ENCODE measurements around the gene DDX24. TPM values are rescaled to one million over a fixed set of nuclear protein-coding genes. Genes with fewer than 3 reads are reported as not detected.

DDX24 gene
- total RNA-seq, 1 experiment from 2014 or later, result 187 TPM

DNA sequence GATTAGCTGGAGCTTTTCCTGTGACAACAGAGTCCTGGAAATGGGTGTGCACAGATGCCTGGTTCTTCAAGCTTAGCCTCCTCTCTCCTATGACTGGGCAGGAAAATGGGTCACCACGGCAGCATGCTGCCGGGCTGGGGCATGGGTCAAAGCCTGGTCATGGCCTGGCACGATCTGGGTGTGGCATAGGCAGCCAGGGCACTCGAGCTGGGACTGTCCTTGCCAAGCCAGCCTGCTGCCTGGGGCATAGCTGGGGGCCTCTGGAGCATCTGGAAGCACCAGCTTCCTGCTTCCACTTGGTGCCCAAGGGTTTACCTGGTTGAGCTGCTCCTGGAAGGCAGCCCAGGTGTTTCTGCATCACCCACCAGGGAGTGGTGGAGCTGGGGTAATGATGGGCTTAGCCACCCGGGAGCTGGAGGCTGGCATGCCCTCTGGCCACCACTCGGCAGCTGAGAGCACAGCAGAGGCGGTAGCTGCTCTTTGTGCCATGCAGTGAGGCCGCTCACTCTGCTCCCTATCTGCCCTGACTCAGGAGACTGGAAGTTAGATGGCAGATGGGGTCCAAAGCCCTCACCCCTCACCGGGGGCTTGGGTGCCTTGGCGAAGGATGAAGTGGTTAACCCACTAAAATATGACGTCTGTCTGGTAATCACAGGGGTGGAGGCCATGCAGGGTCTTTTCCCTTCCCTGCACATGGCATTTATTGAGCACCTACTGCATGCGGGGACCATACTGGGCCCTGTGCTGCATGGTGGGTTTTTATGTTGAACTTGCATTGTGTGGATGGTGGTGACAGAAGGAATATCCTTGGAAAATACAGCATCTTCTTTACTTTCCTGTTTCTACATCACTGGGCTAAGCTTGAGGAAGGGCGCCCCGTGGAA, 53.2 kb downstream of the DDX24 start:
- no peak overlapping the region for H3K27ac ChIP-seq
- no peak for DNase-seq
- no peak overlapping the region for H3K4me3 ChIP-seq
- H3K27me3 ChIP-seq, result peaks cover 5% of the 10 kb centered on the region; the same call in 1 of the 2 replicates
- H3K9me3 ChIP-seq (replicated peaks), result no peaks in the 10 kb centered on the region
- no peaks in the 10 kb centered on the region for H3K36me3 ChIP-seq
- no peaks in the 10 kb centered on the region for H3K4me1 ChIP-seq

DNA sequence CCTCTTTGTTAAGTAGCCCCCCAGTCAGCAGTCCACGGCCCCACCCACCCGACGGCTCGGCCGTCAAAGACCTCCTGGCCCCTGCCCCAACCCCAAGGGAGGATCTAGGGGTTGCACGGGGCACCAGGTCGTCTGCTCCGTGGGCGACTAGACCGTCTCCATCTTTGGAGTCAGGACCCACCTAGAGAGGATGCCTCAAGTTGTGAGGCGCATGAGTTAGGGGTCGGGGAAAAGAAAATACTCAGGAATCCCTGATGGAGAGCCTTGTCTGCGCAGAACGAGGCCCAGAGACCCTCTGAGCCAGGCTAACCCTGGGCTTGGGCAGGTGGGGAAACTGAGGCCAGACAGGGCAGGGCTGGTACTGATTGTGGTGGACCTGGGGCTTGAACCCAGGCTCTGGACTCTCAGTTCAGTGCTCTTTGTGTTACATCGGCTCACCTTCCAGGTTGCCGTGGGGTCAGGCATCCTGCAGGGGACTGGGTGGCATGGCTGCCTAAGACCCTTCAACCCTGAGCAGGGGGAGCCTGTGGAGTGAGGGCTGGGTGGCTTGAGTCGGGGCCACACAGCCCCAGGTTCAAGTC, 54.0 kb downstream of the DDX24 start:
- H3K27me3 ChIP-seq, result peaks cover 5% of the 10 kb centered on the region; the same call in 1 of the 2 replicates
- peak overlapping the region; percentile 51 for H3K4me3 ChIP-seq
- no peak for DNase-seq
- H3K27ac ChIP-seq, result no peak overlapping the region
- H3K4me1 ChIP-seq, result no peaks in the 10 kb centered on the region
- no peaks in the 10 kb centered on the region for H3K36me3 ChIP-seq
- H3K9me3 ChIP-seq (replicated peaks), result no peaks in the 10 kb centered on the region

GRCh38 chr14:94026173-94026888, 54.7 kb downstream of the DDX24 start, which contains the start of gene OTUB2:
OTUB2 (plus strand) TSS chr14:94026340; CDS start chr14:94026538, 198 bp downstream.
- H3K9me3 ChIP-seq (replicated peaks), result no peaks in the 10 kb centered on the region
- peaks cover 5% of the 10 kb centered on the region; the same call in 1 of the 2 replicates for H3K27me3 ChIP-seq
- no peaks in the 10 kb centered on the region for H3K36me3 ChIP-seq
- H3K4me3 ChIP-seq, result peak within 1 kb of the TSS; percentile 51
- H3K4me1 ChIP-seq, result no peaks in the 10 kb centered on the region
- H3K27ac ChIP-seq, result no peak within 1 kb of the TSS
- peak; percentile 95 to 98 for DNase-seq

- Histone ChIP-seq H3K4me1 (no peaks in the 10 kb centered on the region), H3K9me3 (replicated peaks) (no peaks in the 10 kb centered on the region), H3K27ac (no peak overlapping the region), H3K36me3 (no peaks in the 10 kb centered on the region), H3K27me3 (peaks cover 5% of the 10 kb centered on the region; the same call in 1 of the 2 replicates), H3K4me3 (no peak overlapping the region)
- no peak for DNase-seq
Observed at GRCh38 chr14:94025720-94026119, 55.3 kb downstream of the DDX24 start.

- Histone ChIP-seq H3K4me1 (no peaks in the 10 kb centered on the region), H3K9me3 (replicated peaks) (no peaks in the 10 kb centered on the region), H3K27me3 (peaks cover 5% of the 10 kb centered on the region; the same call in 1 of the 2 replicates), H3K27ac (no peak overlapping the region), H3K36me3 (no peaks in the 10 kb centered on the region), H3K4me3 (no peak overlapping the region)
- DNase-seq, result no peak
Observed at GRCh38 chr14:94024549-94024948, 56.5 kb downstream of the DDX24 start.

DNA sequence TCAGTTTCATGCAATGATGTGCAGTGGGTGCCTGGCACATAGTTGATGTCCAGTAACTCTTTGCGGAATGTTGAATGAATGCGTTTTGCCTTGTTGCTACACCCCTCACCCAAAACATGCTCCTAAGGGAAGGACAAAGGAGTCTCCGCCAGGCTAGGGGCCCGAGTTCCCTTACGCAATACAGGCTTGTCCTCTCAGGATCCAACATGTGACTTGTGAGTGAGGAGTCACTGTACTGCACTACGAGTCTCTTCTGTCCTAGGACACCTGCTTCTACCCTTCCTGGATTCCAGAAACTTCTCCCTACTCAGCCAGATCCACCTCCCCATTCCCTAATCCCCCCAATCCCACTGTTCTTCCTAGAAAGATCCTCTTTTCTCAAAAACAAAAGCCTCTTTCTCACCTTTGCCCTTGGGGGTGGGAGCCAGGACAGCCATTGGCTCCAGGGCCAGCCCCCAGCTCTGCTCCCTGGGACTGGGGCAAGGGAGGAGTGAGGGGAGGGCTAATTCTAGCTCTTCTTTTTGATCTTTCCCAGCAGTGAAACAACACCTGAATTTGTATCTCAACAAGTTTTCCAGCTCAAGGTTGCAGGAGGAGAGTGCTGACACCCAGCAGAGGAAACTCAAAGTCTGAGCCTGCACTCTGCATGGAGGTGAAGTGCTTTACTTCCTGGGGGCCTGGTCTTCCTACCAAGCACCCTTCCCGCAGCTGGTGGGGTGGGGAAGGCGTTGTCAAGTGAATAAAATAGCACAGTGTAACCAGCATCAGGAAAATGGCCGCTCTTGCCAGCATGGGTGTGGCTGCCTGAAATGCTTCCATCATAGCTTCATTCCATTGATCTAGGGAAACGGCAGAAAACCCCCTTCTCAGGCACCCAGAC, 58.2 kb downstream of the DDX24 start:
- H3K4me1 ChIP-seq, result no peaks in the 10 kb centered on the region
- H3K36me3 ChIP-seq, result no peaks in the 10 kb centered on the region
- no peak overlapping the region for H3K4me3 ChIP-seq
- peaks cover 5% of the 10 kb centered on the region; the same call in 1 of the 2 replicates for H3K27me3 ChIP-seq
- no peak for DNase-seq
- H3K9me3 ChIP-seq (replicated peaks), result no peaks in the 10 kb centered on the region
- no peak overlapping the region for H3K27ac ChIP-seq

DNA sequence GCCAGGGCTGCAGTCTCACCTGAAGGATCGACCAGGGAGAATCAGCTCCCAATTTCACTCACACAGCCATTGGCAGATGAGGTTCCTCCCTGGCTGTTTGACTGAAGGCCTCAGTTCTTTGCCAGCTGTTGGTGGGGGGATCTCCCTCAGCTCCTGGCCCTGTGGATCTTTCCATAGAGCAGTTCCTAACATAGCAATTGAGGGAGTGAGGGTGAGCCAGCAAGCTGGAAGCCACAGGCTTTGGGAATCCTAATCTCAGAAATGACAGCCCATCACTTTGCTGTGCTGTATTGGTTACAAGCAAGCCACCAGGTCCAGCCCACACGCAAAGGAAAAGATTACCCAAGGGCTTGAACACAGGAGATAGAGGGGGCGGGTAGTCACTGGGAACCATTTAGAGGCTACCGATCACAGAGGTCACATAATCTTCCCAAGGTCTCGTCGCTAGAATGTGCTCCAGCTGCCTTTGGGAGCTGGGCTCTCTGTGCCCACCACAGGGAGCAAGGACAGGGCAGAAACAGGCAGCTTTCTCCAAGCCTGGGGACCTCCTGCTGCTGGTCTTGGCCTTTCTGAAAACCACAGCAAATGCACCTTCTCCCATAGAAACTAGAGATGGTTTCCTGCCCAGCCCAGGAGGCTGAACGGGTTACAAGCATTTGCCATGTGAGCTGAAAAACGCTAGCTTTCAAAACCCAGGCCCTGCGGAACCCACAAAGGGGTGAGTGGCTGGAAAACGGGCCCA, 59.4 kb downstream of the DDX24 start:
- Histone ChIP-seq H3K27ac (no peak overlapping the region), H3K27me3 (no peaks in the 10 kb centered on the region), H3K36me3 (no peaks in the 10 kb centered on the region), H3K4me3 (no peak overlapping the region), H3K9me3 (replicated peaks) (no peaks in the 10 kb centered on the region), H3K4me1 (no peaks in the 10 kb centered on the region)
- no peak for DNase-seq

DNA sequence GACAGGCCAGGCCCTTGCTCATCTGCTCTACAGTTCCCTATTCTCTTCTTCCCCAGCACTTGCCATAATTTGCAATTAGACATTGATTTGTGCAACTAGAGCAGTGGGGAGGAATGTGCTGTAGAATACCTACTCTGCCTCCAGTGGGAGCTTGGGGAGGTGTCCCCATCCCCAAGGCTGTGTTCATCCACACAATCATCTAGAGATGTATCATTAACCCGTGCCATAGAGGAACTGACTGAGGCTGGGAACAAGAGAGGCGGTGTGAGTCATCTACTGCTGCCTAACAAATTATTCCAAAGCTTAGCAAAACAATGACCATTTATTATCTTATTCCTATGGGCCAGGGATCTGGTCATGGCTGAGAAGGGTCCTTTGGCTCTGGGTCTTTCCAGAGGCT, 60.0 kb downstream of the DDX24 start:
- no peak overlapping the region for H3K27ac ChIP-seq
- no peaks in the 10 kb centered on the region for H3K27me3 ChIP-seq
- H3K4me1 ChIP-seq, result no peaks in the 10 kb centered on the region
- no peak overlapping the region for H3K4me3 ChIP-seq
- DNase-seq, result no peak
- no peaks in the 10 kb centered on the region for H3K9me3 ChIP-seq (replicated peaks)
- H3K36me3 ChIP-seq, result no peaks in the 10 kb centered on the region

DNA sequence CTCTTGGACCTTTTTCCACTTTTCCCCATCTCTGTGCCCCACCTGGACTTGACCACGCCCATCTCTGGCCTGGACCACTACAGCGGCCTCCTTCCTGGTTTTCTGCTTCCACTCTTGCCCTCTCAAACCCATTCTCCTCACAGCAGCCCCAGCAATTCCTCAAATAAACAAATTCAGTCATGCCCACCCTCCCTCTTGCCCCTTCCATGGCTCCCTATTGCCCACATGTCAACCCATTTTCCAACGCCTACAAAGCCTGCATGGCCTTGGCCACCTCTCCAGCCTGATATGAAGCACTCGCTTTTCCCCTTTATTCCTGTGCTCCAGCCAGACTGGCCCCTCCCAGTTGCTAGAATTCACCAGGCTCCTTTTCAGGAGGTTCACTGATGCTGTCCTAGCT, 60.7 kb downstream of the DDX24 start:
- no peak for DNase-seq
- H3K27ac ChIP-seq, result no peak overlapping the region
- H3K9me3 ChIP-seq (replicated peaks), result no peaks in the 10 kb centered on the region

GRCh38 chr14:94019329-94019728, 61.7 kb downstream of the DDX24 start:
- Histone ChIP-seq H3K9me3 (replicated peaks) (no peaks in the 10 kb centered on the region), H3K27ac (no peak overlapping the region)
- DNase-seq, result no peak

More for the DNA sequence above, 60.7 kb downstream of the DDX24 start:
- H3K4me1 ChIP-seq, result no peaks in the 10 kb centered on the region
- no peaks in the 10 kb centered on the region for H3K27me3 ChIP-seq
- H3K4me3 ChIP-seq, result no peak overlapping the region
- H3K36me3 ChIP-seq, result no peaks in the 10 kb centered on the region

GRCh38 chr14:94018308-94018707, 62.7 kb downstream of the DDX24 start:
- Histone ChIP-seq H3K9me3 (replicated peaks) (no peaks in the 10 kb centered on the region), H3K4me3 (no peak overlapping the region), H3K36me3 (no peaks in the 10 kb centered on the region), H3K4me1 (no peaks in the 10 kb centered on the region), H3K27ac (no peak overlapping the region), H3K27me3 (no peaks in the 10 kb centered on the region)
- DNase-seq, result no peak

More at GRCh38 chr14:94019329-94019728, 61.7 kb downstream of the DDX24 start:
- Histone ChIP-seq H3K4me1 (no peaks in the 10 kb centered on the region), H3K27me3 (no peaks in the 10 kb centered on the region), H3K4me3 (no peak overlapping the region), H3K36me3 (no peaks in the 10 kb centered on the region)

- H3K4me3 ChIP-seq, result no peak overlapping the region
- DNase-seq, result no peak
- H3K9me3 ChIP-seq (replicated peaks), result no peaks in the 10 kb centered on the region
- H3K36me3 ChIP-seq, result no peaks in the 10 kb centered on the region
- H3K27me3 ChIP-seq, result no peaks in the 10 kb centered on the region
- no peak overlapping the region for H3K27ac ChIP-seq
- no peaks in the 10 kb centered on the region for H3K4me1 ChIP-seq
Observed at GRCh38 chr14:94016446-94016976, 64.5 kb downstream of the DDX24 start.

DNA sequence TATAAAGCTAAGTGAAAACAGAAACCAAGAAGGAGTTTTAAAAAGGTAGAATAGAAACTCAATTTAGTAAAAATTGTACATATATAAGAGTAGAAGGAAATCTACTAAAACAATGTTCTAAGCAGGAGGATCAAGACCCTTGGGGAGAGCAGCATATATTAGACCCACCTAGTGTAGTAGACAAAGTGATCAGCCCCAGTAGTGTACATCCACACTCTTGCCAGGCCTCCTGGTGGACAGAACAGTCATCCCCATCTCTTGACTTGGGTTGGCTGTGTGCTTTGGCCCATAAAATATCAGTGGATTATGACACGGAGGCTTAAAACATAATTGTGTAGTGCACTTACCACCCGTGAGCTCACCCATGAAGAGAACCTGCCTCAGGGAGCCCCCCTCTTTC, 65.8 kb downstream of the DDX24 start:
- H3K36me3 ChIP-seq, result no peaks in the 10 kb centered on the region
- no peak overlapping the region for H3K27ac ChIP-seq
- H3K4me3 ChIP-seq, result no peak overlapping the region
- no peaks in the 10 kb centered on the region for H3K9me3 ChIP-seq (replicated peaks)
- no peaks in the 10 kb centered on the region for H3K27me3 ChIP-seq
- DNase-seq, result no peak
- peaks cover 2% of the 10 kb centered on the region for H3K4me1 ChIP-seq

Data from SJCRH30 (cell line).